HG02970 (cell line): ENCODE measurements around the gene MTR.
"Not testable (repeated sequence)": the region's sequence is repeated elsewhere in the genome, so short reads cannot be mapped to it uniquely, and the experiment has no call there.

Experiments
- ATAC-seq: cut with Tn5 transposase; IDR thresholded peaks from one replicate; pipeline ENCODE4 v1.9.1; 2021; ENCODE audit warnings: mild to moderate bottlenecking, moderate library complexity, moderate number of reproducible peaks; ENCODE audit not compliant: unreplicated experiment, low FRiP score

Gene MTR

DNA sequence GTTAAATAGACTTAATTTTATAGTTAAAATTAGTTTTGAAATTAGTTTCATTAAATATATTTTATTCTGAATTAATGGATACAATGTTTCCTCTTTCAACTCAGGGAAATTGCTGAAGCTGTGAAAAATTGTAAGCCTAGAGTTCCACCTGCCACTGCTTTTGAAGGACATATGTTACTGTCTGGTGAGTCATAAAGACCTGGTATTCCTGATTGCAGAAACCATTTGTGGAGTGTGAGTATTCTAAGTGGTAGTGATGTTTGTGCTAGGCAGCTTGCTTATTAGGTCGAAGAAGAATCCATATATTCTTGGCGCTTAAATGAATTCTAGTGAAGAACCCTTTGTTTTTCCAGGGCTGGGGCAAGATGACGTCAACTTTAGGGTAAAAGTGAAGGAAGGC is 34.0 kb downstream of the MTR start:
- no peak for ATAC-seq

DNA sequence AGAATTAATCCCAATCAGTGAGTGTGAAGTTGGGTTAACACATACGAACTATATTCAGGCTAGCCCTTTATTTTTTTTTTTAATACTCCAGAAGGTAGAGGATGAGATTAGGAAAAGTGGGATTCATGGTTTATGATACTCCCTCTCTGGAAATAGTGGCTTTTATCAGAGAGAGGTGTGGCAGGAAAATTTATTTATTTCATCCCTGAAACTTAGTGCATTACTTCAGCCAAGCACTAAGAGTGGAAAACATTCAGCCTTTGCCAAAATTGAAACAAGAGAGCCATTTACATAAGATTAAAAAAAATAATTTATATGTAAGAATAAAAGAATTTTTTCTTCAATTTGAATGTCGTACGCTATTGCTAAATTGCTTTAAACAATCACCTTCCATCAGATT is 35.0 kb downstream of the MTR start:
- ATAC-seq, result no peak

DNA sequence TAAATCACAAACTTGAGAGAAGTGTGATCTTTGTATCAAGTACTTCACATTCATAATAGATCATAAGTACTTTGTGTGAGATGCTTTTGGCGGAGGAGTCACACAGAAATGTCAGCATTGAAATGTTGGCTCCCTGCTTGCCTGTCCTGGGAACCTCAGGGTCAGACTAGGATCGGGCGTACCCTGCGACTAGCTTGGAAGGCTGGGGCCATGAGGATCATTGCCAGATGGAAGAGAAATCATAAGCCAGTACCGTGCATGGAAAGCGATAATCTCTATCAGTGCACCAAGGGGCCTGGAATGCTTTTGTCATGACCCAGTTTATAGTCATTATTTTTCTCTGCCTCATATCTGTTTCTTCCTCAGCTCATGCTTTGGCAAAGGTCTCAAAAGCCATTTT is 35.5 kb downstream of the MTR start:
- ATAC-seq, result no peak

DNA sequence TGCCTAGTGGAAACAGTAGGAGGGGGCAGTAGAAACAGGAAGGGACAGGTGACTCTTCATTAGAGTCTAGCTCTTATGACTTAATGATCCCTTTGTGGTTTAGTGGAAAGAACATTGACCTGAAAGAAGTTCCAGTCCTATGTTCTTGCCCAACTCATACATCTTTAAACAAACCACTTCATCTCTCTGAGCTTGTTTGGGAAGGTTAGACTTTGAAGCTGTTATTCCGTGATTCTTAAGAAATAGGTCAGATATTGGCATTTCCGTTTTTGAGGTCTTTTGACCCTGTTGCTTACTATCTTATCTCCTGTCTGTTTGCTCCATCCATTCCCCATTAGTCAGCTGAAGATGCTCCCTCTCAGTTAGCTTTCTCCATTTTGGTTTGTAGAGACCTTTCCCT is 38.5 kb downstream of the MTR start:
- no peak for ATAC-seq

DNA sequence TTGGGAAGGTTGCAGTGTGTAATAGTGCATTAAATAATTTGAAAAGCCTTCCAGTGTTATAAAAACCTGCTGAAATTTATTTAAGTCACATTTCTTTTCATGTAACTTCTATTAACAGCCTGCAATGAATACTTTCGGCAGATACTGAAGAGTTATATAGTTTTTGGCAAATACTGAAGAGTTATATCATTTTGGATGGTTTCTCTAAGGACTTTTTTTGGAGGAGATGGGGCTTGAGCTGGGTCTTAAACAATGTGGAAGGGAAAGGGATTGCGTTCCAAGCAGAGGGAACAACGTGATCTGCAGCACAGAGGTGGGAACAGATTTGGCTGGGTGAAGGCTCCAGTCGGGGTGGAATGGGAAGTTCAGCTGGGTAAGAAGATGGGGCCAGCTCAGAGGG is 39.8 kb downstream of the MTR start:
- no peak for ATAC-seq

DNA sequence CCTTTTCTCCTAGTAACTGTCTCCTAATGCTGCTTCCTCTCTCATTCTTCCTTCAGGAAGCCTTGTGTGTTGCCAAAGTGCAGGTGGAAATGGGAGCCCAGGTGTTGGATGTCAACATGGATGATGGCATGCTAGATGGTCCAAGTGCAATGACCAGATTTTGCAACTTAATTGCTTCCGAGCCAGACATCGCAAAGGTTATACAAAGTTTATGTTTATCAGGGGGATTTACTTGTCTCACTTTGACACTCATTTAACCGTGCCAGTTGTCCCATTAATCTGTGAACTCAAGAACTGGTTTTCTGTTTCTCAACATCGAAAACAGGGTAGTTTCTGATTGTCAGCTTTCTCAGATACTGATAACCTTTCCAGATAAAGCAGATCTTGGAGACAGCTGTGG is 40.4 kb downstream of the MTR start:
- no peak for ATAC-seq

DNA sequence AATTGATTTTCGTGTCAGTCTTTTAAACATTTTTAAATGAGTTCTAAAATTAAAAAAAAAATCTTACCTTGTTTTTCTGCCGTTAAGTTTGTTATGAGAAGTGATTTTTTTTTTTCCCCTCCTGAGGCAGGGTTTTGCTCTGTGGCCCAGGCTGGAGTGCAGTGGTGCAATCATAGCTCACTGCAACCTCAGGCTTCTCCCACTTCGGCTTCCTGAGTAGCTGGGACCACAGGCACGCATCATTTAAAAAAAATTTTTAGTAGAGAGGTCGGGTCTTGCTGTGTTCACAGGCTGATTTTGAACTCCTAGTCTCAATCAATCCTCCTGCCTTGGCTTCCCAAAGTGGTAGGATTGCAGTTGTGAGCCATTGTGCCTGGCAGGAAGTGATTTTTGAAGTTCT is 41.1 kb downstream of the MTR start:
- no peak for ATAC-seq

DNA sequence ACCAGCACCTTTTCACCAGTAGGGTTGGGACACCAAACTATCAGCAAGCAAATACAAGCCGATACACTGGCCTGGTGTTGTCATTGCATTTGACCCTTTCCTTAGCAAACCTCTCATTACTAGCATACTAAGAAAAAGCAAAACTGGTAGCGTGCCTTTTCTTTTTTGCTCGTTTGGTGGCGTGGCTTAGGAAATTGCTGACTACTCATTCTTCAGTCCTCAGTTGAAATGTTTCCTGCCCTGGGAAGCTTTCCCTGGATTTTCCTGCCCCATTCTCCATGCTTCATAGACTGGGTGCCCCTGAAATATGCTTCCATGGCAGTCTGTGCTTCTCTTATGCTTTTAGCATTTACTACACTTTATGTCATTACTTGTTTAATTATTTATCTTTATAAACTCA is 42.0 kb downstream of the MTR start:
- no peak for ATAC-seq

DNA sequence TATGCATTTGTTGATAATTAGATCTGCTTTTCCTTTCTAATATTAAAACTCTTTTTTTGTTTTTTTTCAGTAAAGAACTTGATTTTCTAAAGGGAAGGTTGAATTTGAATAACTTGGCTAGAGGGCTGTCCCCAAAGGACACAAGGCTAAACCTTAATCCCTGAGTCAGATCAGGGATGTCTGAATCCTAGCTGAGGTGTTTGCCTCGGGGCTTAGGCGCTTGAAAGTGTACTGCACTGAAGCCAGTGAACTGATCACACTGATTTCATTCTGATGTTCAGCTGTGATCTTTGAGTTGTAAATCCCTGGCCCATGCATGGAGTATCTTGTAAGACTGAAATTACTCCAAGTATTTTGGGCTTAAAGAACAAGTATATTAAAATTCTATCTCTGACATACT is 42.8 kb downstream of the MTR start:
- ATAC-seq, result no peak

DNA sequence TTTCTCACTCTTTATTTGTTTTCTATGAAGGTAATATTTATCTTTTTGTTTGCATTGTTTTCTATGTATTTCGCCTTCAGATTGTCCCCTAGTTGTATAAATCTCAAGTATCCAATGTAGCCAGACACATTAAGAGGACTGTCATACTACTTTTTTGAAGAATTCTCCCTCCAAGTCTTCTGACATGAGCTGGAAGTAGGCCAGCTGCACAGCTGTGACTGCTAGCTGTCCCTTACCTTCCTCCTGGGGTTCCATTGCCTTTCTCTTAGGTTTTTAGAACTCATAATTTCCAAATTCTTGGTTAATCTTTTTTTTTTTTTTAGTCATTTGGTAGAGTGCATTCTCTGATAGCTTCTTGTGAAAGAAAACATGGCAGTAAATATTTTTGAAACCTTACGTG is 46.2 kb downstream of the MTR start:
- ATAC-seq, result no peak

DNA sequence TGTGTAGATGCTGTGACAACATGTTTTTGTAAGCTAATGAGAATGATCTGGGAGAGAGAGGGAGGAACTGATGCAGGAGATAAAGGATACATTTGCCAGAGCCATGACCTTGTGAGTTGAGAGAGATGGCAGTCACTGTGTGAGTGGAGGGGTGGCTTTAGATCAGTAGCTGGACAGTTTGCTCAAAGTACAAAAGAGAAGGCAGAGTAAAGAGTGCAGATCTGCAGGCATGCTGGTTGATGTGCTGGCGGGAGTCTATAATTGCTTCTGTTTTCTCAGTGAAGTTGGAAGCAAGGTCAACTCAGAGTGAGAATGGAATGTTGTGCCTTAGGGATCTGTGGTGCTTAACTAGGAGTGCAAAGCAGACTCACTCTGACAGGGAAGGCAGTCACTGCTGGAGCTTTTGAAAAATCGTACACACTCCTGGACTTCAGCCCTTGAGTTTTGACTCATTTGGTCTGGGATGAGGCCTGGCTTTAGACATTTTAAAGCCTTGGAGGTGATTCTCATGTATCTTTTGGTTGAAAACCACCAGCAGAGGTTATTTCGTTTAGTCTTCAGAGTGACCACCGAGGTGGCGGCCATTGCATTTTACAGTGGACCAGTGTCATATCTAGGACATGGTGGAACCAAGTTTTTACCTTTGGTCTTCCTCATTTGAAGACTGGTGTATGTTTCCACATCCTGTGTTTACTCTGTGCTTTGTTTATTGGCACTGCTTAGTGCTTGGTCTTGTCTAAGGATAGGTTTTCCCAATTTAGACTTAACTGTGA is 49.6 kb downstream of the MTR start:
- ATAC-seq, result no peak

DNA sequence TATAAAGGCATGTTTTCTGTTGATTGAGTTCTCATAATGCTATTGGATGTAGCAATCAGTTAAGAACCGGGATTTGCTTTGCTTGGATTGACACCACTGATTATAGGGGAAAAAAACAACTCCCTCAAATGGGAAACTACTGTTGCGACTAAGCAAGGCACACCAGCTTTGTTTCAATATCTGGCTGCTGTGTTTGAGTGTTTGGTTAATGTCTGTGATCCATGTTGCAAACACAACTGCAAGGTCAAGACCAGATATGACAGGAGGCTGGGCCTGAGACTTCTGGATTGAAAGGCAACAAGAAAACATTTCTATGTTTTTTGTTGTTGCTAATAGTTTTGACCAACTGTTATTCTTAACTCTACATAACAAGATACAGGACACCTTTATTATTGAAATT is 50.7 kb downstream of the MTR start:
- ATAC-seq, result no peak

DNA sequence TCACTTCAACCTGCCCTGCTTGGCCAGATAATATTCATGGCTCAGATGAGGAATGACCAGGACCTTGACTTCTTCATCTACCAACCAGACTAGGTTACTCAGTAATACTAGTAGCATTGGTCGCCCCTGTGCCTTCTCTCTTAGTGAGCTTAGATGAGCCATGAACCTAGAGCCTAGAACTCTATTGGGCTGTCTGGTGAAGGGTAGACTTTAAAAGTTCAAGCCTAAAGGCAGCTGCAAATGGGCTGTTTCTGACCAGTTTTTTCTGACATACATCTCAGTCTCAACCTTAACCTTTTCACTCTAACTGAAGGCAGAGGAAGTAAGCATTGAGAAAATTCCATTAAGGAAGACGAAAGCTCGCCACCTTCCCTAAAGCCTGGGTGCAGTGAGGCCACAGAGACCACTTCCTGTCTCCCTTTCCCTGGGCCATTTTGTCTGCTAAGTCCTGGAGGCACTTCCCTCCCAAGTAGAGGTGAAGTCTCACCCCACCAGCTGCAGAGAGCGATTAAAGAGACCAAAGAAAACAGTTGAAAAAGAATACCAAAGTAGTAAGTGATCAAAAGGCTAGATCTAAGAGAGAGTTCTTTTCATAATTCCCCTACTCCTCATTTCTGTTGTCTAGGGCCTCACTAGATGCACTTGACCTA is 53.3 kb downstream of the MTR start:
- ATAC-seq, result no peak

DNA sequence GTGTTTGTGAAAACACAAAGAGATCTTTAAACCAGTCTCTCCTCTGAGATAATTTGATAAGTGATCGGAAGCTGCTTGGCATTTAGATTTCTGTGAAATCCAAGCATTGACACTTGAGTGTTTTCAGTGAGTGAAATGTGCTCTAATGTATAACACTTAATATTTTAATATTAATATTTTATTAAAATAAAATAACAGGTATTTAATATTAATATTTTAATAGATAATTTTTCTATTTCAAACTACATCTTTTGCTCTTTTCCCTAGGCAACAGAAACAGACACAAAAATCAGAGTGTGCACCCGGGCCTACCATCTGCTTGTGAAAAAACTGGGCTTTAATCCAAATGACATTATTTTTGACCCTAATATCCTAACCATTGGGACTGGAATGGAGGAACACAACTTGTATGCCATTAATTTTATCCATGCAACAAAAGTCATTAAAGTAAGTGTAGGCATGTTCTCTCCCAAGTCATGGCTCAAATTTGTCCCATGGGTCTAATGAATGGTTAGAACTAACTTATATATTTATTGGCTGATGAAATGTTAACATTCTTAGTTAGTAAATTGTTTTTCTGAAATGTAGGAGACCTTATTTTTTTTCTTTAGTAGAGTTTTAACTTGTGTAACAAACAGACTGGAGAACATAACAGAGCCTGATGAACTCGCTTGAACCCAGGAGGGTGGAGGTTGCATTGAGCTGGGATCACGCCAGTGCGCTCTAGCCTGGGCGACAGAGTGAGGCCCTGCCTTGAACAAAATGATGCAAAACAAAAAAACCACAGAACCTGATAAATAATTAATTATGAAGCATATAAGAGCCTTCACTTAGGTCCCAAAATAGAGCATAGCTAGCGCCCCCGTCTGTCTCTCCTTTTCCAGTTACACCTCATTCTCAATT is 55.2 kb downstream of the MTR start:
- no peak for ATAC-seq

DNA sequence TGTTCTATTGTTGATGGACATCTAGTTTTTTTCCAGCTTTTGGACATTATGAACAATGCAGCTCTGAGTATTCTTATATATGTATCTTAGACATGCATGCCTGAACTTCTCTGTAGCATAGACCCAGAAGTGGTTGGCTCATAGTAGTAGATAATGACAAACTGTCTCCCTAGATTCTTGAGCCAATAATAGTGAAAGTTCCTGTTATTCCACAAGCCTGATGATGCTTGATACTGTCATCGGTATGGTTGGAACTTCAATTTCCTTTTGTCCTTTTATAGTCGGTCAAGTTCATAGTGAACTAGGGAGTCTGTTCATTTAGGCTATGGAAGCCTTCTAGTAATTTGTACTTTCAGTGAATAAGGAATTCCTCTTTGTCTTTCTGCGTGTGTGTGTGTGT is 56.8 kb downstream of the MTR start:
- ATAC-seq, result no peak

DNA sequence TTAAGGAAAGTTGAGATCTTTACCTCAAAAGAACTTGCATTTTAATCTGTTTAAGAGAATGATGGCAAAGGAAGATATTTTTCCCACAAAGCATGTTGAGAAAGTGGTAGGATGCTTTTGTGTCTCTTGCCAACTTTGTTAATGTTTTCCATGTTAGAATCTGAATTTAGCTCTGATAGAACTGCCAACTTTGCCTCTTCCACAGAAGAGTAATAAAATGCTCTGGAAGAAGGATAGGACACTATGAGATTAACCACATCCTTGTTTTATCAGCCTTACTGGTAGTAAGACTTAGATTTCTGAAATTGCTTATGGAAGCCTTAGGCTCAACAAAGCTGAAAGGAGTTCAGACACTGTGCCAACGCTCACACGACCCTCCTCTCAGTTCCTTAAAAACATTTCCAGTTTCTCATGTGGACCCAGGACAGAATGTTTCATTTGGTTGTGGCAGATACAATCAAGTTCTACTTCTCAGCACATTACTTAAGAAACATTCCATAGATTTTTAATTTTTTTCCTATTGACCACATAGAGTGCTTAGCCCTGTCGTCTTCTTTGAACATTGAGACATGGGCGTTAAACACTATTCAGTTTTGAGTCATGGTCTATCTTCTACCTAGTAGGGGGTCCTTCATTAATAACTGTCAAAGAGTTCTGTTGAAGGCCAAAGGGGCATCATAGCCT is 59.0 kb downstream of the MTR start:
- ATAC-seq, result no peak

DNA sequence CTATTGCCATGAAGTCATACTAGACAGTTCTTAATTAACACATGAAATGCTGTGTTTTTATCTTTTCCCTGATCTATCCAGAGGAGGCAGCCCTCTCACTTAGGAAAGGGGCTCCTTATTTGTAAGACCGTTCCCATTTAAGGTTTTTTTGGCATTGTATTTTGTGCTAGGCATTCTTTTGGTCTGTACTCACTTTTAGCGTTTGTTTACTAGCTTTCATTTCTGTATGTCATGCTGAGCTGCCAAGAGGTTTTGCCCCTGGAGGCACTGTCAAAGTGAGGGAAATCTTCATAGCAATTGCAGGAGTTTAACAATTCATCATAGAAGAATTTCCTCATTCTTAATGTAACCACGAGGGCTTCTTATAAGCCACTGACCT is 59.5 kb downstream of the MTR start:
- no peak for ATAC-seq

DNA sequence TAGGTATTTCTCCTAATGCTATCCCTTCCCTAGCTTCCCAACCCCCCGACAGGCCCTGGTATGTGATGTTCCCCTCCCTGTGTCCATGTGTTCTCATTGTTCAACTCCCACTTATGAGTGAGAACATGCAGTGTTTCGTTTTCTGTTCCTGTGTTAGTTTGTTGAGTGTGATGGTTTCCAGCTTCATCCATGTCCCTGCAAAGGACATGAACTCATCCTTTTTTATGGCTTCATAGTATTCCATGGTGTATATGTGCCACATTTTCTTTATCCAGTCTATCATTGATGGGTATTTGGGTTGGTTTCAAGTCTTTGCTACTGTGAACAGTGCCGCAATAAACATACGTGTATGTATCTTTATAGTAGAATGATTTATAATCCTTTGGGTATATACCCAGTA is 61.6 kb downstream of the MTR start:
- not testable (repeated sequence) for ATAC-seq

DNA sequence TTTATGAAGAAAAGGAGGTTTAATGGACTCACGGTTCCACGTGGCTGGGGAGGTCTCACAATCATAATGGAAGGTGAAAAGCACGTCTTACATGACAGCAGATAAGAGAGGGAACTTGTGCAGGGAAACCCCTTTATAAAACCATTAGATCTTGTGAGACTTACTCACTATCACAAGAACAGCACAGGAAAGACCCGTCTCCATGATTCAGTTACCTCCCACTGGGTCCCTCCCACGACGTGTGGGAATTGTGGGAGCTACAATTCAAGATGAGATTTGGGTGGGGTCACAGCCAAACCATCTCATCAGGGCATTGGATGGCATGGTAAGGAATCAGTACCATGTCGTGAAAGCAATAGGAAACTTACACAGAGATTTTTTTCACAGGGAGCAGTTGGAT is 63.1 kb downstream of the MTR start:
- ATAC-seq, result no peak

DNA sequence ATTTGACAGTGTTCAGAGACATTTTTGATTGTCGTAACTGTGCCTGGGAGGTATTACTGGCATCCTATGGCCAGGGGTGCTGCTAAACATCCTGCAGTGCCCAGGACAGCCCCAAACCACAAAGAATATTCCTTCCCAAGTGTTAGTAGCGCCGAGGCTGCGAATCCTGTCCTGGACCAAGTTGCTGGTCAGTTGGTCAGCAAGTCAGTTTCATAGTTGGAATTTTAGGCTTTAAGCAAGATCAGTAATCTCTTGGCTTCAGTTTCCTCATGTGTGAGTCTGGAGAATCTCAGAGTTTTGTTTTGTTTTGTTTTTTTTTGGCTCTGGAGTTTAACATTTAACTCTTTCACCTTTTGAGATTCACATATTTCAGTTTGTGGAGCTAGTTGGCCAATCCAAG is 65.0 kb downstream of the MTR start:
- ATAC-seq, result no peak

DNA sequence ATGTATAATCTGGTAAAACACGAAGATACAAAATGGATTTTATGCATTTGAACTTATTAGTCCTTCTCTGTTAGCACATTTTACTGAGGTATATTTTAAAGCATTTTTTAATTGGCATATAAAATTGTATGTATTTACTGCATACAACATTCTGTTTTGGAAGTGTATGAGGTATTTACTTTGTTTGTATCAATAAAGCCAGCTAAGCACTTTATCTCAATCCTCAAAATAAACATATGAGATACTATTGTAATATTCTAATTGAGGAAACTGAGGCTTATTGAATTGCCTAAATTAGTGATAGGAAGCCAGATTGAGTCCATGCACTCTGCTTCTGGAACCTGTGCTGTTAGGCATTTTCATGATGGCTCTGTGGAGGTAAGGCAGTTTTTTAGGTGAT is 65.6 kb downstream of the MTR start:
- no peak for ATAC-seq
